Activated CD8-positive, alpha-beta memory T cell treated with anti-CD3 and anti-CD28 coated beads for 36 hours (primary cell): ENCODE measurements around the gene APLP1. TPM values are rescaled to one million over a fixed set of nuclear protein-coding genes. Genes with fewer than 3 reads are reported as not detected.
"Not testable (repeated sequence)": the region's sequence is repeated elsewhere in the genome, so short reads cannot be mapped to it uniquely, and the experiment has no call there.

Experiments
- CTCF ChIA-PET: fragments of 350-600 bp; sonication (Branson Sonifier 250); formaldehyde crosslinking; loops from one replicate; lab custom pipeline; 2021; ENCODE audit warnings: antibody characterized with exemption; lab: Charles Lee
- POLR2A ChIA-PET: fragments of 350-600 bp; sonication (Branson Sonifier 250); formaldehyde crosslinking; loops from one replicate; lab custom pipeline; 2021; ENCODE audit warnings: antibody characterized with exemption; lab: Charles Lee
- total RNA-seq, 2 experiments: library from RNA; stranded (reverse); gene quantifications; one replicate each; pipeline ENCODE4 v1.2.3, GENCODE V29; 2021

APLP1 gene
- total RNA-seq, 2 experiments from 2014 or later = 0.61 to 1.7 TPM

DNA sequence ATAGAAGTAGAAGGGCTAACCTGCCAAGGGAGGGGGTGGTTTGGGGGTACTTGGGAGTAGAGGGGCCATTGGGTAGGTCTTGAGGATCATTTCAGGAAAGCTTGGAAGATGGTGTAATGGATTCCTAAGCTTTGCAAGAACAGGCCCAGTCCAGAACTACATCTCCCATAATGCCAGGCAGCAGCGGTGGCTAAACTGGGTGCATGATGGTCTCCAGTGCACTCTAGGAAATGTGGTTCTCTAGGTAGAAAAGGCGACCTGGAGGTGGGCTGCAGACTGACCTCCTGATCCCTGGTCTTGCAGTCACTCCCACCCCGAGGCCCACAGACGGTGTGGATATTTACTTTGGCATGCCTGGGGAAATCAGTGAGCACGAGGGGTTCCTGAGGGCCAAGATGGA is 3.8 kb downstream of the APLP1 start:
- POLR2A ChIA-PET = no interaction called here
- CTCF ChIA-PET = no interaction called here

DNA sequence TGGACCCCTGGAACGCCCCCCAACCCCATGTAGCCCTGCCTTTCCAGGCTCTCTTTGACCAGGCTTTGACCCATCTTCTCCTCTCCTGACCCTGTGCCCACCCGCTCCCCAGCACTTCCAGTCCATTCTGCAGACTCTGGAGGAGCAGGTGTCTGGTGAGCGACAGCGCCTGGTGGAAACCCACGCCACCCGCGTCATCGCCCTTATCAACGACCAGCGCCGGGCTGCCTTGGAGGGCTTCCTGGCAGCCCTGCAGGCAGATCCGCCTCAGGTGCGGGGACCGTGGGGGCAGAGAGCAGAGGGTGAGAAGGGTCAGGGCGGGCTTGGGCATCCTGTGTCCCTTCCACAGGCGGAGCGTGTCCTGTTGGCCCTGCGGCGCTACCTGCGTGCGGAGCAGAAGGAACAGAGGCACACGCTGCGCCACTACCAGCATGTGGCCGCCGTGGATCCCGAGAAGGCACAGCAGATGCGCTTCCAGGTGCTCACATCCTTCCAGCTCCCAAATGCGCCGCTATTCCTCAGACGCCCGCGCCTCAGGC is 6.1 kb downstream of the APLP1 start:
- CTCF ChIA-PET = no interaction called here
- POLR2A ChIA-PET = no interaction called here

- ChIA-PET POLR2A (interaction anchor here (1.1 kb wide), 1 partner anchor 29 kb away, joined by 3 read pairs; no protein-coding TSS in a partner anchor), CTCF (interaction anchor here (2.6 to 4.6 kb wide), 2 partner anchors 51 to 53 kb away, joined by 12 to 19 read pairs; no protein-coding TSS in a partner anchor)
Measured at GRCh38 chr19:35879068-35879467, 10.7 kb downstream of the APLP1 start.

DNA sequence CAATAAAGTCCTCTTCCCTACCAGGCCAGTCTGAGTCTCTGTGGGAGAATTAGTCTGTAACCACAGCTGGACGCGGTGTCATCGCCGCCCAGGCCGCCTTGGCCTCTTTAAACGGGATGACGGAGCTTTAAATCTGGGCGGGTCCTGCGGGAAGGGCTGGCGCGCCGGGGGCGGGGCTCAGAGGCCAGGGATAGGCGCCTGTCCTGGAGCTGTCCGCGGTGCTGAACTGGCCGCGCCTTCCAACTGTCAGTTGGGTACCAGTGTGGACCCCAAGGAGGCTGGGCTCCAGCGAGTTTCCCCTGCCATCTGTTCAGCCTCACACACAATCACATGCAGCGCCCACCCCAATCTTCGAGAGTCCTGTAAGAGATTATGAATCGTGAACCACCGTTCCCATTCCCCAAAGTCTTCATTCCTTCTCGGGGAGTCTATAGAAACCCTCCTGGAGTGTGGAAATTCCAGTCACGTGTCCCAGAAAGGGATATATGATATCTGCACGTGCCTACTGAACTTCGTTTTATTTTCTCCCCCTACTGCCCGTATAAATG is 11.5 kb downstream of the APLP1 start:
- POLR2A ChIA-PET = interaction anchor here (1.1 kb wide), 1 partner anchor 29 kb away, joined by 3 read pairs; no protein-coding TSS in a partner anchor
- CTCF ChIA-PET = interaction anchor here (2.0 to 4.6 kb wide), 3 partner anchors 12 to 52 kb away, joined by 9 to 19 read pairs (median 12); partner anchors contain the start of gene APLP1

- POLR2A ChIA-PET = interaction anchor here (0.5 kb wide), 1 partner anchor 110 kb away, joined by 8 read pairs; no protein-coding TSS in a partner anchor
- CTCF ChIA-PET = interaction anchor here (0.6 to 4.6 kb wide), 7 partner anchors 10 to 55 kb away, joined by 3 to 19 read pairs (median 4); no protein-coding TSS in a partner anchor
Measured at GRCh38 chr19:35882114-35882832, 13.9 kb downstream of the APLP1 start.

GRCh38 chr19:35883882-35884281 is 15.5 kb downstream of the APLP1 start:
- ChIA-PET POLR2A (interaction anchor here (0.6 to 1.6 kb wide), 5 partner anchors 10 to 136 kb away, joined by 3 to 10 read pairs (median 5); no protein-coding TSS in a partner anchor), CTCF (interaction anchor here (0.8 to 4.6 kb wide), 8 partner anchors 8 to 51 kb away, joined by 3 to 19 read pairs (median 4); no protein-coding TSS in a partner anchor)

DNA sequence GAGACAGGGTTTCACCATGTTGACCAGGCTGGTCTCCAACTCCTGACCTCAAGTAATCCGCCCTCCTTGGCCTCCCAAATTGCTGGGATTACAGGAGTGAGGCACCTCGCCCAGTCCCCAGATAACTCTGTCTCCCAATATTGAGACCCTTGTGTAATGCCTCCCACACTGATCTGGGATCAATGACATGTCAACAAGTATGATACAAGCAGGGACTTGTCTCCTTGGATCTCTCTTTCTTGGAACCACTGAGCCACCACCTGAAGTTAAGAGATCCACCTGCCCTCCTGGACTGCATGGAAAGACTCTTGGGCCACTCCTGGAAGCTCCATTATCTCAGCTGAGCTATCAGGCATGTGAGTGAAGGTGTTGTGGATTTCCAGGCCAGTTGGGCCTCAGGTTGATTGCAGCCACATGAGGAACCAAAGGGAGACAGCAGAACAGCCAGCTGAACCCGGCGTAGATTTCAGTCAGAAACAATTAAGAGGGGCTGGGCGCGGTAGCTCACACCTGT is 16.9 kb downstream of the APLP1 start:
- POLR2A ChIA-PET = interaction anchor here (0.6 to 1.0 kb wide), 2 partner anchors 46 to 191 kb away, joined by 3 read pairs; no protein-coding TSS in a partner anchor
- CTCF ChIA-PET = interaction anchor here (0.6 kb wide), 1 partner anchor 722 kb away, joined by 3 read pairs; no protein-coding TSS in a partner anchor

- POLR2A ChIA-PET = interaction anchor here (0.6 to 1.0 kb wide), 4 partner anchors 13 to 191 kb away, joined by 3 read pairs; no protein-coding TSS in a partner anchor
- CTCF ChIA-PET = interaction anchor here (0.6 kb wide), 1 partner anchor 723 kb away, joined by 3 read pairs; no protein-coding TSS in a partner anchor
Measured at GRCh38 chr19:35885904-35886303, 17.5 kb downstream of the APLP1 start.

GRCh38 chr19:35887197-35887596 is 18.8 kb downstream of the APLP1 start:
- ChIA-PET POLR2A (no interaction called here), CTCF (interaction anchor here (1.0 kb wide), 1 partner anchor 44 kb away, joined by 4 read pairs; no protein-coding TSS in a partner anchor)

DNA sequence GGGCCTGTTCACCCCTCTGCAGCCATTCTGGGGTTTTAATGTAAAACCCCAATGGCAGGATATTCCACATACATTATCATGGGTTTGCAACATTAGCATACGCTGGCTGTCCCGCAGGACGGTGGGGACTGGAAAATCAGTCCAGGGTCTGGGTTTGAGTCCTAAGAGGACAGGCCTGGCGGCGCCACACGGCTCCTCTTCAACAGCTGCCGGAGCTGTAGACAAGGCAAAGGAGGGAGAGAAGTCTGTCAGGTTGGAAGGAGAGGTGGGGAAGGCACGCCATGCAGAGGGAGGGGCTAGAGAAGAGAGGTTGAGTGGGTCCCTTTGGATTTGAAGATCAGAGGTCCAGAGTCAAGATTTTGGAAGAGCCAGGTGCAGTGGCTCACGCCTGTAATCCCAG is 20.0 kb downstream of the APLP1 start:
- ChIA-PET CTCF (interaction anchor here (1.0 to 1.2 kb wide), 2 partner anchors 43 to 60 kb away, joined by 3 to 4 read pairs; no protein-coding TSS in a partner anchor), POLR2A (no interaction called here)

- ChIA-PET CTCF (interaction anchor here (0.6 to 1.2 kb wide), 2 partner anchors 59 to 117 kb away, joined by 3 read pairs; no protein-coding TSS in a partner anchor), POLR2A (interaction anchor here (0.6 kb wide), 1 partner anchor 117 kb away, joined by 3 read pairs; no protein-coding TSS in a partner anchor)
Measured at GRCh38 chr19:35889370-35890112, 21.2 kb downstream of the APLP1 start.

DNA sequence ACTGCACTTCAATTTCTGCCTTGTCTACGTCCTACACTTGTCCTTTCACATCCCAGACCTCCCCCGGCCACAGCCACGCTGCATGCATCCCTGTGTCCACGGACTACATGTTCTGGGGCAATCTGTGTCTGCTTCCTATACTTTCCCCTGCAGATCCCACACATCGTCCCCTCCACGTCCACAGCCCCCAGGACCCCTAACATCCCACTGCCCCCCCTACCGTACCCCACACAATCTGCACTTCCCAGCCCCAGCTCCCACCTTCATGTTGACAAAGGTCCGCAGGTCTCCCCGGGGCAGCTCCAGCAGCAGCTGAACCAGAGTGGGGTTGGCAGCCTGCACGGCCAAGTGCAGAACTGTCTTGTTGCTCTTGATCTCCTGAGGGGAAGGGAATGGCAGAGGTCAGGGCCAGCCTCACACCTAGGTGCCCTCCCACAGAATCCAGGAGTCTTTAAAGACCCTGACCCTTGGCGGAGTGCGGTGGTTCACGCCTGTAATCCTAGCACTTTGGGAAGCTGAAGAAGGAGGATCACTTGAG is 21.8 kb downstream of the APLP1 start:
- ChIA-PET CTCF (no interaction called here), POLR2A (interaction anchor here (0.6 kb wide), 1 partner anchor 40 kb away, joined by 4 read pairs; no protein-coding TSS in a partner anchor)

DNA sequence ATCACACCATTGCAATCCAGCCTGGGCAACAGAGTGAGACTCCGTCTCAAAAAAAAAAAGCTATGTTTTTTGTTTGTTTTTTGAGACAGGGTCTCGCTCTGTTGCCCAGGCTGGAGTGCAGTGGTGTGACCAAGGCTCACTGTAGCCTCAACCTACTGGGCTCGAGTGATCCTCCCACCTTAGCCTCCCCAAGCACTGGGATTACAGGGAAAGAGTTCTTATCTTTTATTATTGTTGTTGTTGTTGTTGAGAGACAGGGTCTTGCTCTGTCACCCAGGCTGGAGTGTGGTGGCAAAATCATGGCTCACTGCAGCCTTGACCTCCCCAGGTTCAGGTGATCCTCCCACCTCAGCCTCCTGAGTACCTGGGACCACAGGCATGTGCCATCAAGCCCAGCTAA is 23.4 kb downstream of the APLP1 start:
- CTCF ChIA-PET = interaction anchor here (1.4 kb wide), 1 partner anchor 9 kb away, joined by 7 read pairs; no protein-coding TSS in a partner anchor
- POLR2A ChIA-PET = not testable (repeated sequence)

DNA sequence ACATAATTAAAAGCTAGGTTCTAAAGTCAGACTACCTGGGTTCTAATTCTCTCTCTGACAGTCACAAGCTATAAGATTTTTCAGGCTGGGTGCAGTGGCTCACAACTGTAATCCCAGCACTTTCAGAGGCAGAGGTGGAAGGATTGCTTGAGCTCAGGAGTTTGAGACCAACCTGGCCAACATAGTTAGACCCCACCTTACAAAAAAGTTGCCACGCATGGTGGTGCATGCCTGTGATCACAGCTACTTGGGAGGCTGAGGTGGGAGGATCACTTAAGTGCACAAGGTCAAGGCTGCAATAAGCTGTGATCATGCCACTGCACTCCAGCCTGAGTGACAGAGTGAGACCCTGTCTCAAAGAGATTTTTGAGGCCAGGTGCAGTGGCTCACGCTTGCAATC is 26.0 kb downstream of the APLP1 start:
- ChIA-PET POLR2A (interaction anchor here (0.8 kb wide), 1 partner anchor 11 kb away, joined by 4 read pairs; no protein-coding TSS in a partner anchor), CTCF (interaction anchor here (0.9 to 1.5 kb wide), 3 partner anchors 11 to 202 kb away, joined by 3 to 4 read pairs (median 4); no protein-coding TSS in a partner anchor)

DNA sequence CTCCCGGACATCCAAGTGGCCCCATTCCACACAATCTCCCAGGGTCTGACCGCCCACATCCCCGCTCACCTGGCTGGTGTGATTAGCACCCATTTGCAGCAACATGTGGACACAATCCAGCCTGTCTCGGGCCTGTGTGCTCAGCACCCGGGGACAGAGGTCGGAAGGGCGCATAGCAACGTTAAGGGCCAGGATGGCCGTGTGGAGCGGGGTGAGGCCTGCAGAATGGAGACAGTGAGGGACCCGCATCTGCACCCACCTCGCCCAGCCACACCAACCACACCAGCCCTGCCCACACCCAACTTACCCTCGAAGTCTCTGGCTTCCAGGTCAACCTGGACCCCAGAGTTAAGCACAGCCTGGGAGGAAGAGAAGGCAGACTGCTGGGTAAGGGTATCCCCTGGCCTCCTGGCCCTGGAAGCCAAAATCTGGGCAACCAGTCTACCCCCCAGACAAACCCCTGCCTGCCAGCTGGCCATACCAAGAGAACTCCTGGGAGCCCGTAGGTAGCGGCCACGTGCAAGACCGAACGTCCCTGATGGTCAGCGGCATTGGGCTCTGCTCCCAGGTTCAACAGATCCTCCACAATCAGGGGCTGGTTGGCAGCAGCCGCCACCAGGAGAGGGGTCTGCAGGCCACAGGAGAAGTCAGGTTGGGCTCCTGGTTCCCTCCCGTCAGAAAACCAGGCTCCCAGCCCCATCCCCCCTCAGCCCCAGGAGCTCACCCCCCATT is 27.7 kb downstream of the APLP1 start:
- CTCF ChIA-PET = interaction anchor here (0.5 to 1.0 kb wide), 2 partner anchors 76 to 192 kb away, joined by 3 read pairs; no protein-coding TSS in a partner anchor
- POLR2A ChIA-PET = no interaction called here

GRCh38 chr19:35896643-35897040 is 28.3 kb downstream of the APLP1 start:
- CTCF ChIA-PET = interaction anchor here (0.5 kb wide), 1 partner anchor 193 kb away, joined by 3 read pairs; no protein-coding TSS in a partner anchor

More at GRCh38 chr19:35896643-35897040, 28.3 kb downstream of the APLP1 start:
- POLR2A ChIA-PET = no interaction called here
